SK-N-SH treated with all-trans-retinoic acid at 6 μM for 48 hours (cell line): ENCODE results near the gene ARSB.

Experiments
- ARNTL ChIP-seq: fragments of 450-650 bp; formaldehyde crosslinking; IDR thresholded peaks from 2 replicates; pipeline ENCODE4 v1.5.0; 2020; ENCODE audit warnings: low read depth, mild to moderate bottlenecking, moderate library complexity, borderline replicate concordance
- CREB5 ChIP-seq: fragments of 250-450 bp; sonication (Bioruptor Pico); IDR thresholded peaks from 2 replicates; pipeline ENCODE4 v1.5.1; 2020; ENCODE audit warnings: low read depth, mild to moderate bottlenecking, moderate library complexity
- ESRRG ChIP-seq: fragments of 250-450 bp; sonication (Bioruptor Pico); IDR thresholded peaks from 2 replicates; pipeline ENCODE4 v1.6.1; 2021; ENCODE audit warnings: mild to moderate bottlenecking
- GLIS3 ChIP-seq: fragments of 250-450 bp; sonication (Bioruptor Pico); IDR thresholded peaks from 2 replicates; pipeline ENCODE4 v1.5.0; 2020; ENCODE audit warnings: mild to moderate bottlenecking, moderate library complexity
- ISL1 ChIP-seq: fragments of 250-450 bp; sonication (Bioruptor Pico); IDR thresholded peaks from 2 replicates; pipeline ENCODE4 v2.1.2; 2022; ENCODE audit warnings: mild to moderate bottlenecking, moderate library complexity
- SNAI2 ChIP-seq: fragments of 250-450 bp; sonication (Bioruptor Pico); IDR thresholded peaks from 2 replicates; pipeline ENCODE4 v1.5.0; 2020; ENCODE audit warnings: mild to moderate bottlenecking, moderate library complexity
- ZFP3 ChIP-seq: fragments of 250-450 bp; sonication (Bioruptor Pico); IDR thresholded peaks from 2 replicates; pipeline ENCODE4 v1.5.0; 2020; ENCODE audit warnings: mild to moderate bottlenecking, moderate library complexity

- no peak for TF ChIP-seq ZFP3 (CRISPR knock-in tag)
- no peak for TF ChIP-seq ARNTL
- TF ChIP-seq ISL1 = no peak
- no peak for TF ChIP-seq GLIS3 (CRISPR knock-in tag)
- TF ChIP-seq CREB5 (CRISPR knock-in tag) = no peak
- no peak for TF ChIP-seq ESRRG (CRISPR knock-in tag)
- TF ChIP-seq SNAI2 (CRISPR knock-in tag) = no peak
Observed at GRCh38 chr5:78968781-78969180, 16.3 kb downstream of the ARSB start.
